Measurements from ENCODE around the gene ABCC3.

The ABCC3 gene

DNA sequence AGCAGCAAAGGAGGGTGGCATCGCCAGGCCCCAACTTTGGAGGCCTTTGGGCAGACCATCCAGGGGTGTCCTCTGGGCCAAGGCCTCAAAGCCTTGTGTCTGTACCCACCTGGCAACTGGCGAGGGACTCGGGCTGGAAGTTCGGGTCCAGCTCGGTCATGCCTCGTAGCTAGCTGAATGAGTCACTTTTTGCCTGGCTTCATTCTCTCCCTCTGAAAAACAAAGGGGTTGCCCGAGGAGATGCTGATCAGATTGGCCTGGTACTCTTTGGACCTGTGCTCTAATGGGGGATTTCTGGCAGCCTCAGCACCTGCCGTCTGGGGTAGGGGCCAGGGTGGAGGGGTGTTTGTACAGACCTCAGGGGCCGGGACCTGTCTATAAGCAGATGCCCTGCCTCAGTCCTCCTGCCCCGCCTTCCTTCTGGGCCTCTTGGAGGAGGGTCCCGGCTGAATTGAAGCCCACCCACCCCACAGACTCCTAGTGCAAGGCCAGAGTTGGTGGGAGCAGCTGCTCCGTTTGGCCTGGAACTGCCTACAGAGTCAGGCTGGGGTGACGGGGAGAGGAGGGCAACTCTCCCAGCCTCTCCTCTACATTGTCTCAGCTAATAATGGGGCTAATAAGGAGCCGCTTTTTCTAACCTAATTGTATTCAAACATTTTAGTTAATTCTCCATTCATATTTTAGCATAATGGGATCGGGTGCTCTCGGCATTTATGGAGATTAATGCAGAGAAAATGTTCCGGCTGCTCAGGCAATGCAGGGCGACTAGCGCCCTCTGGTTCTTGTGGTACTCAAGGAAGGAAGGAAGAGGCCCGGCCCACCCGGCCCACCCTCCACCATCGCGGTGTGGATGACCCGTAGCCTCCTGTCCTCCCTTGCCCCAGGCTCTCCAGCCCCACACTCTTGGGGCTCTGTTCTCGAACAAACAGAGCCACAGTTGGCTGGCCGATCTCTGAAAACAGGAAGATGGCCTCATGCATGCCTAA, 21.4 kb upstream of the ABCC3 start:
- TF ChIP-seq, protein P1, sequence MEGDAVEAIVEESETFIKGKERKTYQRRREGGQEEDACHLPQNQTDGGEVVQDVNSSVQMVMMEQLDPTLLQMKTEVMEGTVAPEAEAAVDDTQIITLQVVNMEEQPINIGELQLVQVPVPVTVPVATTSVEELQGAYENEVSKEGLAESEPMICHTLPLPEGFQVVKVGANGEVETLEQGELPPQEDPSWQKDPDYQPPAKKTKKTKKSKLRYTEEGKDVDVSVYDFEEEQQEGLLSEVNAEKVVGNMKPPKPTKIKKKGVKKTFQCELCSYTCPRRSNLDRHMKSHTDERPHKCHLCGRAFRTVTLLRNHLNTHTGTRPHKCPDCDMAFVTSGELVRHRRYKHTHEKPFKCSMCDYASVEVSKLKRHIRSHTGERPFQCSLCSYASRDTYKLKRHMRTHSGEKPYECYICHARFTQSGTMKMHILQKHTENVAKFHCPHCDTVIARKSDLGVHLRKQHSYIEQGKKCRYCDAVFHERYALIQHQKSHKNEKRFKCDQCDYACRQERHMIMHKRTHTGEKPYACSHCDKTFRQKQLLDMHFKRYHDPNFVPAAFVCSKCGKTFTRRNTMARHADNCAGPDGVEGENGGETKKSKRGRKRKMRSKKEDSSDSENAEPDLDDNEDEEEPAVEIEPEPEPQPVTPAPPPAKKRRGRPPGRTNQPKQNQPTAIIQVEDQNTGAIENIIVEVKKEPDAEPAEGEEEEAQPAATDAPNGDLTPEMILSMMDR (IDR thresholded peaks at IDR 0.05; ENCODE audit: extremely low read depth, missing control alignments) = peak; percentile 8
- DNase-seq (ENCODE audit: low spot score) = no peak

DNA sequence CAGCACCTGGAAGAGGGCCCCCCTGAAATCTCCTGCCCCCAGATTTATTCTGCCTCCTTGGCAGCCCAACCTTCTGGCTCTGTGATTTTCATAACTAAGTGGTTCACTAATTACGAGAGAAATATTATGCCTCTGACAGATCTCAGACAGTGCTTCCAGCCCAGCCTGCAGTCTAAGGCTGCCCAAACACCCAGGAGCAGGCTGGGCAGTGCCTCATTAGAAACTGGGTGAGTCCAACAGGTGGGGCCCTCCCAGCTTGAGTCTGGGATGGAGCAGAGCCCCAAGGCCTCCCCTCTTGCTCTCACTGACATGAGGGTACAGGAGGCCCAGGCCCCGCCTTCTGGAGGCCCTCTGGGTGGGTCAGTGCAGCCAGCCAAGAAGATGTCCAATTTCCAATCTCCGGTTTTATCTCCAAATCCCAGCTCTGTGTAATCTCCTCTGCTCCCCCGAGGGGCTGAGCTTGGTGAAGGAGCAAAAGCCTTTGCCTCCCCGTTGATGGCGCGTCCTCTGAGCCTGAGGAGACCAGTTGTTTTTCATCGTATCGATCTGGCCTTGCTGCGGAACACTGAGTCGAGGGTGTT, 20.1 kb upstream of the ABCC3 start:
- TF ChIP-seq, protein P1 (IDR thresholded peaks at IDR 0.05; ENCODE audit: extremely low read depth, missing control alignments) = no peak
- DNase-seq (ENCODE audit: low spot score) = no peak

DNA sequence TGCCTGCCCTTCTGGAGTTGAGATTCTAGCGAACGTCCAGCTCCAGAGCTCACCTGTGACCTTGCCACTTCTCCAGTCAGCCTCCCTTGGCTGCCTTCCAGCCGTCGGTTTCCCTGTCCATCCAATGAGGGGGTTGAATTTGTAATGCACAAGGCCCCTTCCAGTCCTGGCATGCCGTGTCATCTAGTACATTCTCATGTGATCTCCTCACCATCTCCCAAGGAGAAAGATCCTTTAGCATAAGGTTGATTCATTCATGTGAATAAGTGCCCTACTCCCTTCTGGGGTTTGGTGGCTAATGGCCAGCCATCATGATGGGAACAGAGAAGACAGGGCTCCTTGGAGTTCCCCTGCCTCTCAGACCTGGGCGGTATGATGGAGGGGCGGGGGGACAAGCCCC, 18.9 kb upstream of the ABCC3 start:
- TF ChIP-seq, protein P1 (IDR thresholded peaks at IDR 0.05; ENCODE audit: extremely low read depth, missing control alignments) = no peak
- DNase-seq (ENCODE audit: low spot score) = no peak

DNA sequence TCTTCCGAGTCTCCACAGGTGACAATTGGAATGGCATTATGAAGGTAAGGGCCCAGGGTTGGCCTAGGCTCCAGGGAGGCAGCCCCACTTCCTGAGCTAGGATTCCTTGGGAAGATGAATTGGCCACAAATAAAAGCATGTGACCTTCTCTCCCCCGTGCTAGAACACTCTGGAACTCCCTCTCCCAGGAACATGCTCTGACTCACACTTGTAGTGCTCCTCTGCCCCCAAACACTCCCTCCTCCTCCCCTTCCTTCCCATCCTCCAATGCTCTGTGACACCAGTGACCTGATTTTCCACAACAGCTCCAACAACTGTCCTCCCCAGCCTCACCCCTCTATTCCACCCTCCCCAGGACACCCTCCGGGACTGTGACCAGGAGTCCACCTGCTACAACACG, 16.4 kb upstream of the ABCC3 start:
- TF ChIP-seq, protein P1 (IDR thresholded peaks at IDR 0.05; ENCODE audit: extremely low read depth, missing control alignments) = no peak
- DNase-seq (ENCODE audit: low spot score) = no peak

DNA sequence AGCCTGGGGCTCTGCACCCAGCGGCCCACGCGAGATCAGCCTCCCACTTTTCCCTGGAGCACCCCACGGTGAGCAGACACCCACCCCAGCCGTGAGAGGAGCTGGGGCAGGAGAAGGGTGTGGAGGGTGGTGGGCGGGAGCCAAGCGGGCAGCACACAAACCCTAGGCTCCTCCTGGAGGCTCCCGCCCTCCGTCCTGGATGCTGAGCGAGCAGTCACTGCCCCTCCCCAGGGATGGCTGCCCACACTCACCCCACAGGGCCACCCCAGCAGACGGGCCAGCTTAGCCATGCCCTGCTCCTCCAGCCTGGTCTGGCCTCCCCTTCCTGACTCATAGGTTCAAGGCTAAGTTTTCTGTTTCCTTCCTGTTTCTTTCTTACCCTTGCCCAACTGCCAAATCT, 15.7 kb upstream of the ABCC3 start:
- no peak for DNase-seq (ENCODE audit: low spot score)
- TF ChIP-seq, protein P1 (IDR thresholded peaks at IDR 0.05; ENCODE audit: extremely low read depth, missing control alignments) = no peak

DNA sequence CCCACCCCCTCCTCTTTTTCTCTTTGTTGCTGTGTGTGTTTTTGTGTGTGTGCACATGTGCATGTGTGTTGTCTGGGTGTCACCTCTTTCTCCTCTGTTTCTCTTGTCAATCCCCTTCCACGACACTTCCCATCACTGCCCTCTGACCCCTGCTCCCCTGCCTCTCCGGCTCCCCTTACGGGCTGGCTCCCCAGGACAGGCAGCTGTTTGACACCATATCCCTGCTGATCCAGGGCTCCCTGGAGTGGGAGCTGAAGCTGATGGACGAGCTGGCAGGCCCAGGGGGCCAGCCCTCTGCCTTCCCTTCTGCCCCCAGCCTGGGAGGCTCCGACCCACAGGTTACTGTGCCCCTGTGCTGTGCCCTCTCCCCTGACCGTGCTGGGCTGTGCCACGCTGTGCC, 15.2 kb upstream of the ABCC3 start:
- DNase-seq (ENCODE audit: low spot score) = no peak
- TF ChIP-seq, protein P1 (IDR thresholded peaks at IDR 0.05; ENCODE audit: extremely low read depth, missing control alignments) = no peak

DNA sequence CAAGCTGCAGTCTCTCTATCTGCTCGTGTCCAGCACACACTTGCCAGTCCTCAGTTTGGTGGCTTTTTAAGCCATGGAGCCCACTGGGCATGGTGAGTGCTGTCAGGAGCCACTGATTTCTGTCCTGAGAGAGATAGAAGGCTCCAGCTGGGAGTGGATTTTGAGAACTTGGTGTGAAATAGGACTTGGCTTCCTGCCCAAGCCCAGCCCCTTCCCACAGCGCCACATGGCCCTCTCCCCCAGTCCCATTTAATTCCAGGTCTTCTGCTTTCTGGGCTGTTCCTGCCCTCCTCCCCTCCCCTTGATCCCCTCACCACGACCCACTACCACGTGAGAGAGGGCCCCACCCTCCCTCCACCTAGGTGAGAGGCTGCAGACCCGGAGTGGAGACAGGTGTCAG, 14.4 kb upstream of the ABCC3 start:
- TF ChIP-seq, protein P1 (IDR thresholded peaks at IDR 0.05; ENCODE audit: extremely low read depth, missing control alignments) = no peak
- no peak for DNase-seq (ENCODE audit: low spot score)
